A549 (cell line): ENCODE measurements around the gene SWT1. TPM values are rescaled to one million over a fixed set of nuclear protein-coding genes. Genes with fewer than 3 reads are reported as not detected.
"Not testable (repeated sequence)": the region's sequence is repeated elsewhere in the genome, so short reads cannot be mapped to it uniquely, and the experiment has no call there.

Experiments used
- ATAC-seq, 2 experiments: fragments of 200-7000 bp in 1 of 2; fragments of >200 bp in 1 of 2; cut with Nextera tagmentation in 1 of 2; cut with Tn5 transposase in 1 of 2; 3 replicates each; pipeline versions ENCODE4 v1.8.0 to v1.9.1; 2018 to 2020; ENCODE audit warnings: mild to moderate bottlenecking in 1 of 2, moderate library complexity in 1 of 2
- CTCF ChIA-PET: fragments of 300-600 bp; sonication (Branson Sonifier 250); formaldehyde crosslinking; extraction: SDS; loops from one replicate; lab custom pipeline; 2021; ENCODE audit warnings: antibody characterized with exemption, inconsistent platforms; lab: Yijun Ruan, JAX
- POLR2A ChIA-PET: fragments of 350-600 bp; formaldehyde crosslinking; extraction: SDS; loops from one replicate; lab custom pipeline; 2021; ENCODE audit warnings: antibody characterized with exemption, inconsistent platforms; lab: Yijun Ruan, JAX
- DNase-seq, 2 experiments: peaks; one replicate each; pipeline versions ENCODE4 v3.0.0 to v3.0.0-alpha.2; 2011 to 2016; ENCODE audit warnings: low read depth in 1 of 2, low spot score in 1 of 2
- FAIRE-seq: peaks from 2 replicates; lab custom pipeline; 2011; peaks lifted over from hg19 to GRCh38; lab: Jason Lieb, UNC
- H3K27ac ChIP-seq, 2 experiments: fragments of >200 bp; sonication (Bioruptor Twin); formaldehyde crosslinking; 3 replicates each; pipeline ENCODE4 v1.5.1; 2016 to 2017
- H3K4me1 ChIP-seq: fragments of >200 bp; sonication (Bioruptor Twin); formaldehyde crosslinking; 3 replicates; pipeline ENCODE4 v1.6.1; 2016
- H3K4me2 ChIP-seq: fragments of >200 bp; sonication (Bioruptor Twin); formaldehyde crosslinking; 3 replicates; pipeline ENCODE4 v1.6.1; 2016
- H3K4me3 ChIP-seq: fragments of >200 bp; sonication (Bioruptor Twin); formaldehyde crosslinking; 3 replicates; pipeline ENCODE4 v1.5.1; 2016
- H3K9me3 ChIP-seq: fragments of >200 bp; sonication (Bioruptor Twin); formaldehyde crosslinking; 3 replicates; pipeline ENCODE4 v1.6.1; 2016
- CBX8 ChIP-seq: fragments of 200-600 bp; sonication (generic); IDR thresholded peaks from 2 replicates; pipeline ENCODE4 v1.6.1; 2016
- ELK1 ChIP-seq: fragments of 150-350 bp; IDR thresholded peaks from 2 replicates; pipeline ENCODE4 v1.6.1; 2014; ENCODE audit warnings: low read depth, mild to moderate bottlenecking, low read length
- ESRRA ChIP-seq: fragments of 150-350 bp; IDR thresholded peaks from 2 replicates; pipeline ENCODE4 v1.6.1; 2014; ENCODE audit warnings: mild to moderate bottlenecking, low read length, borderline replicate concordance
- GATA3 ChIP-seq: IDR thresholded peaks from 2 replicates; pipeline ENCODE4 v1.6.1; 2012; ENCODE audit warnings: borderline replicate concordance
- HOXA7 ChIP-seq: fragments of 250-450 bp; sonication (Bioruptor Pico); IDR thresholded peaks from 2 replicates; pipeline ENCODE4 v1.5.0; 2020; ENCODE audit warnings: mild to moderate bottlenecking, moderate library complexity
- HOXB13 ChIP-seq: fragments of 250-450 bp; sonication (Bioruptor Pico); IDR thresholded peaks from 2 replicates; pipeline ENCODE4 v1.5.0; 2020; ENCODE audit warnings: low read depth, mild to moderate bottlenecking, moderate library complexity
- HOXB5 ChIP-seq: fragments of 250-450 bp; sonication (Bioruptor Pico); IDR thresholded peaks from 2 replicates; pipeline ENCODE4 v1.5.0; 2020; ENCODE audit warnings: mild to moderate bottlenecking, moderate library complexity
- JUNB ChIP-seq: fragments of >200 bp; sonication (Bioruptor Twin); formaldehyde crosslinking; IDR thresholded peaks from 2 replicates; pipeline ENCODE4 v1.6.1; 2016
- KDM5A ChIP-seq: fragments of 200-600 bp; sonication (generic); IDR thresholded peaks from 2 replicates; pipeline ENCODE4 v1.6.1; 2016; ENCODE audit warnings: antibody characterized with exemption, mild to moderate bottlenecking
- MAX ChIP-seq: IDR thresholded peaks from 2 replicates; pipeline ENCODE4 v1.6.1; 2012
- MYC ChIP-seq: IDR thresholded peaks from 2 replicates; pipeline ENCODE4 v1.6.1; 2012; ENCODE audit warnings: mild to moderate bottlenecking, inconsistent platforms, low read length, improper control_type of control experiment, borderline replicate concordance
- NFE2L2 ChIP-seq: fragments of 150-350 bp; conservative IDR thresholded peaks from 2 replicates; pipeline ENCODE4 v1.6.1; 2014; ENCODE audit warnings: low read length
- NPAS2 ChIP-seq: fragments of 250-450 bp; sonication (Bioruptor Pico); IDR thresholded peaks from 2 replicates; pipeline ENCODE4 v1.8.0; 2022; ENCODE audit warnings: mild to moderate bottlenecking, moderate library complexity, borderline replicate concordance
- PHF8 ChIP-seq: fragments of 200-600 bp; sonication (generic); IDR thresholded peaks from 2 replicates; pipeline ENCODE4 v1.6.1; 2016; ENCODE audit warnings: low read depth, mild to moderate bottlenecking, antibody characterized with exemption, moderate library complexity, borderline replicate concordance
- POLR2AphosphoS2 ChIP-seq: conservative IDR thresholded peaks from 2 replicates; pipeline ENCODE4 v1.6.1; 2012; ENCODE audit warnings: low read length, improper control_type of control experiment, inconsistent platforms
- RNF2 ChIP-seq: fragments of 200-600 bp; sonication (generic); IDR thresholded peaks from 2 replicates; pipeline ENCODE4 v1.6.1; 2016; ENCODE audit warnings: low read depth, mild to moderate bottlenecking, antibody characterized with exemption, moderate library complexity, borderline replicate concordance
- TFCP2L1 ChIP-seq: fragments of 250-450 bp; sonication (Bioruptor Pico); IDR thresholded peaks from 2 replicates; pipeline ENCODE4 v1.5.0; 2021; ENCODE audit warnings: mild to moderate bottlenecking
- TP53 ChIP-seq: fragments of 250-450 bp; sonication (Bioruptor Pico); IDR thresholded peaks from 2 replicates; pipeline ENCODE4 v1.5.0; 2021; ENCODE audit warnings: mild to moderate bottlenecking, moderate library complexity
- ZC3H11A ChIP-seq: fragments of 450-650 bp; IDR thresholded peaks from 2 replicates; pipeline ENCODE4 v1.6.1; 2014; ENCODE audit warnings: antibody characterized with exemption, mild to moderate bottlenecking
- WGBS: methylation state at CpG from one replicate; pipeline ENCODE4 v1.1.6; 2017; ENCODE audit errors: missing lambda C conversion rate; 5-methylcytosine and 5-hydroxymethylcytosine counted together
- polyA plus RNA-seq, 4 experiments: library from polyadenylated mRNA; depleted of rRNA in 3 of 4; stranded (reverse); fragments of >200 nt; fragmentation: RNase III in 1 of 4; extraction: RNeasy Plus Mini Kit Qiagen cat#74134 plus additional on column Dnase treatment in 1 of 4; gene quantifications; 2 replicates in 3 of 4; 3 replicates in 1 of 4; pipeline ENCODE4 v1.2.3, GENCODE V29; 2011 to 2017
- TF ChIP-seq, protein P1 (sequence below): fragments of >200 bp; sonication (Bioruptor Twin); formaldehyde crosslinking; IDR thresholded peaks from 3 replicates; pipeline ENCODE4 v1.6.1; 2016
- TF ChIP-seq, protein P2 (sequence below): fragments of 250-450 bp; sonication (Bioruptor Pico); IDR thresholded peaks from 2 replicates; pipeline ENCODE4 v1.5.0; 2020; ENCODE audit warnings: low read depth, mild to moderate bottlenecking, moderate library complexity
- TF ChIP-seq, protein P3 (sequence below): IDR thresholded peaks from 2 replicates; pipeline ENCODE4 v1.6.1; 2012; ENCODE audit warnings: low read depth, borderline replicate concordance

Gene SWT1
- polyA plus RNA-seq, 2 of the 4 experiments (the other 2 are of a cell fraction) = 1.5 to 2.4 TPM

DNA sequence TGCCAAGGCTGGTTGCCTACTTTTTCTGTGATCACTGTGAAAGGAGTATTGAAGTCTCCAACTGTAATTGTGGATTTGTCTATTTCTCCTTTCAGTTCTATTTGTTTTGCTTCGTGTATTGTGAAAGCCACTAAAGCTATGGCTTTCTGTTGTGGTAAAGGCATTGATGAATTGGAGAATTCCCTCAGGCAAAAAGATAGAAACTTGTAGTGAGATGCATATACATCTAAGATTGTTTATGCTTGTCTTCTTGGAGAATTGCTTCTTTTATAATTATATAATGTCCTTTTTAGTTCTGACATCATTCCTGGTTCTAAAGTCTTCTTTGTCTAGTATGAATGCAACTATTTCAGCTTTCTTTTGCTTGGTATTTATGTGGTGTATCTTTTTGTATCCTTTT, 36.8 kb downstream of the SWT1 start:
- POLR2A ChIA-PET = no interaction called here
- H3K4me1 ChIP-seq = no peaks in the 10 kb centered on the region
- ATAC-seq = no peak
- 83% methylated on average over 1 of the region's 1 CpG for WGBS
- H3K4me2 ChIP-seq = no peak overlapping the region
- CTCF ChIA-PET = interaction anchor here (0.8 kb wide), 1 partner anchor 24 kb away, joined by 3 read pairs; no protein-coding TSS in a partner anchor
- no peaks in the 10 kb centered on the region for H3K9me3 ChIP-seq
- TF ChIP-seq MYC = no peak
- TF ChIP-seq PHF8 = no peak
- TF ChIP-seq ESRRA = no peak
- no peak for TF ChIP-seq TFCP2L1 (CRISPR knock-in tag)
- TF ChIP-seq ELK1 = no peak
- TF ChIP-seq, protein P1, sequence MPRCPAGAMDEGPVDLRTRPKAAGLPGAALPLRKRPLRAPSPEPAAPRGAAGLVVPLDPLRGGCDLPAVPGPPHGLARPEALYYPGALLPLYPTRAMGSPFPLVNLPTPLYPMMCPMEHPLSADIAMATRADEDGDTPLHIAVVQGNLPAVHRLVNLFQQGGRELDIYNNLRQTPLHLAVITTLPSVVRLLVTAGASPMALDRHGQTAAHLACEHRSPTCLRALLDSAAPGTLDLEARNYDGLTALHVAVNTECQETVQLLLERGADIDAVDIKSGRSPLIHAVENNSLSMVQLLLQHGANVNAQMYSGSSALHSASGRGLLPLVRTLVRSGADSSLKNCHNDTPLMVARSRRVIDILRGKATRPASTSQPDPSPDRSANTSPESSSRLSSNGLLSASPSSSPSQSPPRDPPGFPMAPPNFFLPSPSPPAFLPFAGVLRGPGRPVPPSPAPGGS = no peak
- no peak for TF ChIP-seq NFE2L2
- TF ChIP-seq KDM5A = no peak
- TF ChIP-seq, protein P2, sequence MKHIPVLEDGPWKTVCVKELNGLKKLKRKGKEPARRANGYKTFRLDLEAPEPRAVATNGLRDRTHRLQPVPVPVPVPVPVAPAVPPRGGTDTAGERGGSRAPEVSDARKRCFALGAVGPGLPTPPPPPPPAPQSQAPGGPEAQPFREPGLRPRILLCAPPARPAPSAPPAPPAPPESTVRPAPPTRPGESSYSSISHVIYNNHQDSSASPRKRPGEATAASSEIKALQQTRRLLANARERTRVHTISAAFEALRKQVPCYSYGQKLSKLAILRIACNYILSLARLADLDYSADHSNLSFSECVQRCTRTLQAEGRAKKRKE (CRISPR knock-in tag) = no peak
- TF ChIP-seq RNF2 = no peak
- no peak for TF ChIP-seq JUNB
- no peak overlapping the region for H3K27ac ChIP-seq
- H3K4me3 ChIP-seq = no peak overlapping the region
- no peak for DNase-seq
- FAIRE-seq = no peak

DNA sequence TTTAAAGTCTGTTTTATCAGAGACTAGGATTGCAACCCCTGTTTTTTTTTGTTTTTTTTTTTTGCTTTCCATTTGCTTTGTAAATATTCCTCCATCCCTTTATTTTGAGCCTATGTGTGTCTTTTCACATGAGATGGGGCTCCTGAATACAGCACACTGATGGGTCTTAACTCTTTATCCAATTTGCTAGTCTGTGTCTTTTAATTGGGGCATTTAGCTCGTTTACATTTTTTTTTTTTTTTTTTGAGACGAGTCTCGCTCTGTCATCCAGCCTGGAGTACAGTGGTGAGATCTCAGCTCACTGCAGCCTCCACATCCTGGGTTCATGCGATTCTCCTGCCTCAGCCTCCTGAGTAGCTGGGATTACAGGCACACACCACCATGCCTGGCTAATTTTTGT, 41.7 kb downstream of the SWT1 start:
- H3K4me2 ChIP-seq, POLR2A ChIA-PET, H3K27ac ChIP-seq, FAIRE-seq, CTCF ChIA-PET, DNase-seq, H3K4me1 ChIP-seq, ATAC-seq, H3K4me3 ChIP-seq, H3K9me3 ChIP-seq: not testable (repeated sequence)
- WGBS = 71% methylated on average over 4 of the region's 4 CpGs

DNA sequence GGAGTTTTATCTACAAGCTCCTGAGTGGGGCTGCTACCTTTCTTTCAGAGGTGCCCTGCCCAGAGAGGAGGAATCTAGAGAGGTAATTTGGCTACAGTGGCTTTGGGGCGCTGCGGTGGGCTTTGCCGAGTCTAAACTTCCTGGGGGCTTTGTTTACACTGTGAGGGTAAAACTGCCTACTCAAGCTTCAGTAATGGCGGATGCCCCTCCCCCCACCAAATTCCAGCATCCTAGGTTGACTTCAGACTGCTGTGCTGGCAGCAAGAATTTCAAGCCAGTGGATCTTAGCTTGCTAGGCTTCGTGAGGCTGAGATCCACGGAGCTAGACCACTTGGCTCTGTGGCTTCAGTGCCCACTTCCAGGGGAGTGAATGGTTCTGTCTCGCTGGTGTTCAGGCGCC, 43.9 kb downstream of the SWT1 start:
- ChIA-PET POLR2A (no interaction called here), CTCF (interaction anchor here (0.6 to 1.2 kb wide), 3 partner anchors 18 to 73 kb away, joined by 3 read pairs; no protein-coding TSS in a partner anchor)
- WGBS = 90% methylated on average over 5 of the region's 8 CpGs
- Histone ChIP-seq H3K4me2 (no peak overlapping the region), H3K9me3 (no peaks in the 10 kb centered on the region; the same call in 2 of the 3 replicates), H3K4me3 (no peak overlapping the region), H3K4me1 (no peaks in the 10 kb centered on the region), H3K27ac (no peak overlapping the region)
- ATAC-seq (no peak), FAIRE-seq (no peak), DNase-seq (no peak)
- no peak for TF ChIP-seq MAX
- no peak for TF ChIP-seq ZC3H11A
- no peak for TF ChIP-seq HOXA7 (CRISPR knock-in tag)
- TF ChIP-seq CBX8 = no peak
- TF ChIP-seq HOXB5 (CRISPR knock-in tag) = no peak
- TF ChIP-seq HOXB13 (CRISPR knock-in tag) = no peak
- TF ChIP-seq GATA3 = no peak
- TF ChIP-seq, protein P3, sequence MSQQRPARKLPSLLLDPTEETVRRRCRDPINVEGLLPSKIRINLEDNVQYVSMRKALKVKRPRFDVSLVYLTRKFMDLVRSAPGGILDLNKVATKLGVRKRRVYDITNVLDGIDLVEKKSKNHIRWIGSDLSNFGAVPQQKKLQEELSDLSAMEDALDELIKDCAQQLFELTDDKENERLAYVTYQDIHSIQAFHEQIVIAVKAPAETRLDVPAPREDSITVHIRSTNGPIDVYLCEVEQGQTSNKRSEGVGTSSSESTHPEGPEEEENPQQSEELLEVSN = no peak
- no peak for TF ChIP-seq TFCP2L1 (CRISPR knock-in tag)
- no peak for TF ChIP-seq POLR2AphosphoS2
- TF ChIP-seq TP53 (CRISPR knock-in tag) = no peak
- no peak for TF ChIP-seq NFE2L2
- no peak for TF ChIP-seq NPAS2
